OCI-LY7 (cell line): ENCODE data around the gene RNF220. TPM values are rescaled to one million over a fixed set of nuclear protein-coding genes. Genes with fewer than 3 reads are reported as not detected.

Source experiments
- Bru-seq: library from RNA; stranded (reverse); fragments of 400-500 nt; gene quantifications from one replicate; lab custom pipeline; 2021; lab: Mats Ljungman, UMichigan
- BruChase-seq, 2 experiments: library from RNA; stranded (reverse); fragments of 400-500 nt; gene quantifications; one replicate each; lab custom pipeline; 2021; lab: Mats Ljungman, UMichigan
- BruUV-seq: library from RNA; stranded (reverse); fragments of 400-500 nt; replicated peaks from 2 replicates; lab custom pipeline; 2021; lab: Mats Ljungman, UMichigan
- CTCF ChIA-PET: fragments of 300-600 bp; sonication (Branson Sonifier 250); formaldehyde crosslinking; loops from one replicate; lab custom pipeline; 2022; ENCODE audit warnings: antibody characterized with exemption; ENCODE audit not compliant: unreplicated experiment; lab: Charles Lee
- POLR2A ChIA-PET: fragments of 300-600 bp; sonication (Branson Sonifier 250); formaldehyde crosslinking; loops from one replicate; lab custom pipeline; 2022; ENCODE audit warnings: antibody characterized with exemption; lab: Charles Lee
- DNase-seq: peaks from one replicate; pipeline ENCODE4 v3.0.0-alpha.2; 2015; ENCODE audit warnings: low spot score
- H2AFZ ChIP-seq: fragments of 200-600 bp; sonication (generic), shearing (Covaris generic); 2 replicates; pipeline ENCODE4 v1.6.1; 2014; ENCODE audit warnings: mild to moderate bottlenecking, antibody characterized with exemption, low read length, moderate library complexity
- H3K27ac ChIP-seq: fragments of 200-600 bp; sonication (generic); 2 replicates; pipeline ENCODE4 v1.5.1; 2014; ENCODE audit warnings: mixed run types, low read depth, mild to moderate bottlenecking, moderate library complexity, low read length, inconsistent platforms; ENCODE audit not compliant: poor library complexity, severe bottlenecking
- H3K36me3 ChIP-seq: fragments of 200-600 bp; sonication (generic); 2 replicates; pipeline ENCODE4 v1.6.1; 2014; ENCODE audit warnings: mild to moderate bottlenecking, antibody characterized with exemption, low read length, moderate library complexity, mixed read lengths; ENCODE audit not compliant: insufficient read depth
- H3K4me1 ChIP-seq: fragments of 200-600 bp; sonication (generic); 2 replicates; pipeline ENCODE4 v1.5.1; 2014; ENCODE audit warnings: mild to moderate bottlenecking, low read length; ENCODE audit not compliant: insufficient read depth, poor library complexity, severe bottlenecking
- H3K4me2 ChIP-seq: fragments of 200-600 bp; sonication (generic); 2 replicates; pipeline ENCODE4 v1.6.1; 2014; ENCODE audit warnings: mild to moderate bottlenecking, low read length
- H3K4me3 ChIP-seq: fragments of 200-600 bp; sonication (generic); 2 replicates; pipeline ENCODE4 v1.5.1; 2014; ENCODE audit warnings: mild to moderate bottlenecking, low read depth, low read length; ENCODE audit not compliant: poor library complexity, severe bottlenecking
- H3K79me2 ChIP-seq: fragments of 200-600 bp; sonication (generic); 2 replicates; pipeline ENCODE4 v1.6.1; 2016; ENCODE audit warnings: low read depth, mild to moderate bottlenecking, low read length, moderate library complexity, mixed read lengths; ENCODE audit not compliant: insufficient read depth
- H3K9me2 ChIP-seq: fragments of 200-600 bp; sonication (generic); 2 replicates; pipeline ENCODE4 v1.6.1; 2016; ENCODE audit warnings: mild to moderate bottlenecking, low read length, mixed read lengths; ENCODE audit not compliant: insufficient read depth
- H3K9me3 ChIP-seq: fragments of 200-600 bp; sonication (generic); 2 replicates; pipeline ENCODE4 v1.6.1; 2014; ENCODE audit warnings: mild to moderate bottlenecking, mixed run types, low read length, mixed read lengths
- H4K20me1 ChIP-seq: fragments of 200-600 bp; sonication (generic); 2 replicates; pipeline ENCODE4 v1.6.1; 2014; ENCODE audit warnings: mild to moderate bottlenecking, antibody characterized with exemption, low read length, moderate library complexity, mixed read lengths; ENCODE audit not compliant: insufficient read depth
- EZH2phosphoT487 ChIP-seq: fragments of 200-600 bp; sonication (generic); IDR thresholded peaks from 2 replicates; pipeline ENCODE4 v1.6.1; 2018; ENCODE audit warnings: low read depth, borderline replicate concordance, mild to moderate bottlenecking, mixed run types, antibody characterized with exemption, low read length, moderate library complexity, mixed read lengths
- intact Hi-C: fragments of 100-400 bp; cut with micrococcal nuclease; formaldehyde crosslinking; loops from one replicate; pipeline ENCODE4 v1.10.0; 2022; ENCODE audit not compliant: unreplicated experiment
- long read RNA-seq: library from polyadenylated mRNA; stranded (forward); transcript quantifications from one replicate; pipeline ENCODE4 v2.0.0, GENCODE V29; 2022
- total RNA-seq, 2 experiments: library from RNA; depleted of rRNA in 1 of 2; stranded (reverse); fragments of >200 nt in 1 of 2; shearing (Covaris generic) in 1 of 2; gene quantifications; 2 replicates each; pipeline ENCODE4 v1.2.3, GENCODE V29; 2014 to 2022
- TF ChIP-seq, protein P1 (sequence below): fragments of 200-600 bp; sonication (generic); conservative IDR thresholded peaks from 2 replicates; pipeline ENCODE4 v1.5.1; 2014; ENCODE audit warnings: mild to moderate bottlenecking, antibody characterized with exemption, low read length, moderate library complexity, mixed read lengths

The RNF220 gene
- 85.5 and 107 TPM in 2 replicates for total RNA-seq (2014; rRNA removed; shearing (Covaris generic))
- total RNA-seq (2022) = 82.3 and 84.7 TPM in 2 replicates
- Bru-seq, nascent RNA = percentile 41 among the genes with signal in this experiment
- percentile 36 among the genes with signal in this experiment for BruChase-seq, experiment 1, labeled RNA remaining after a 6-hour chase
- BruChase-seq, experiment 2, labeled RNA remaining after a 2-hour chase = percentile 43 among the genes with signal in this experiment
- long read RNA-seq, partial matches to known transcripts = 14 of 83 reads
- long read RNA-seq, other reads (novel, unspliced or antisense) = 67 of 83 reads

GRCh38 chr1:44405031-44405797, at the start of gene RNF220:
TSS of gene RNF220 (plus strand) at chr1:44405255.
- Histone ChIP-seq H3K4me3 (no peak within 1 kb of the TSS), H3K9me3 (no peaks in the 10 kb centered on the region), H3K4me1 (no peaks in the 10 kb centered on the region), H3K79me2 (no peaks in the 10 kb centered on the region), H3K4me2 (no peak within 1 kb of the TSS), H3K9me2 (no peaks in the 10 kb centered on the region), H3K36me3 (no peaks in the 10 kb centered on the region), H2AFZ (no peak within 1 kb of the TSS), H3K27ac (no peak within 1 kb of the TSS), H4K20me1 (no peaks in the 10 kb centered on the region)
- no TSS peak for BruUV-seq
- ChIA-PET POLR2A (no interaction called here), CTCF (no interaction called here)
- no peak for DNase-seq
- intact Hi-C loops = no loop called here
- no peak for TF ChIP-seq EZH2phosphoT487
- TF ChIP-seq, protein P1, sequence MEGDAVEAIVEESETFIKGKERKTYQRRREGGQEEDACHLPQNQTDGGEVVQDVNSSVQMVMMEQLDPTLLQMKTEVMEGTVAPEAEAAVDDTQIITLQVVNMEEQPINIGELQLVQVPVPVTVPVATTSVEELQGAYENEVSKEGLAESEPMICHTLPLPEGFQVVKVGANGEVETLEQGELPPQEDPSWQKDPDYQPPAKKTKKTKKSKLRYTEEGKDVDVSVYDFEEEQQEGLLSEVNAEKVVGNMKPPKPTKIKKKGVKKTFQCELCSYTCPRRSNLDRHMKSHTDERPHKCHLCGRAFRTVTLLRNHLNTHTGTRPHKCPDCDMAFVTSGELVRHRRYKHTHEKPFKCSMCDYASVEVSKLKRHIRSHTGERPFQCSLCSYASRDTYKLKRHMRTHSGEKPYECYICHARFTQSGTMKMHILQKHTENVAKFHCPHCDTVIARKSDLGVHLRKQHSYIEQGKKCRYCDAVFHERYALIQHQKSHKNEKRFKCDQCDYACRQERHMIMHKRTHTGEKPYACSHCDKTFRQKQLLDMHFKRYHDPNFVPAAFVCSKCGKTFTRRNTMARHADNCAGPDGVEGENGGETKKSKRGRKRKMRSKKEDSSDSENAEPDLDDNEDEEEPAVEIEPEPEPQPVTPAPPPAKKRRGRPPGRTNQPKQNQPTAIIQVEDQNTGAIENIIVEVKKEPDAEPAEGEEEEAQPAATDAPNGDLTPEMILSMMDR = no peak

GRCh38 chr1:44355582-44356305, 49.3 kb upstream of the RNF220 start:
- no peaks in the 10 kb centered on the region for H4K20me1 ChIP-seq
- H3K4me1 ChIP-seq = peaks cover 14% of the 10 kb centered on the region
- ChIA-PET CTCF (interaction anchor here (0.8 to 1.1 kb wide), 2 partner anchors 8 to 277 kb away, joined by 3 read pairs; no protein-coding TSS in a partner anchor), POLR2A (interaction anchor here (0.6 to 1.2 kb wide), 4 partner anchors 9 to 948 kb away, joined by 4 to 6 read pairs (median 4); no protein-coding TSS in a partner anchor)
- intact Hi-C loops = no loop called here
- TF ChIP-seq, protein P1 = no peak
- peak overlapping the region; percentile 100 for H2AFZ ChIP-seq
- H3K36me3 ChIP-seq = no peaks in the 10 kb centered on the region
- H3K27ac ChIP-seq = no peak overlapping the region
- H3K79me2 ChIP-seq = peaks cover 14% of the 10 kb centered on the region; the same call in 1 of the 2 replicates
- H3K4me3 ChIP-seq = peak overlapping the region; percentile 34
- no peak for DNase-seq
- H3K9me3 ChIP-seq = no peaks in the 10 kb centered on the region
- BruUV-seq = no TSS peak
- H3K4me2 ChIP-seq = peak overlapping the region; percentile 65
- H3K9me2 ChIP-seq = no peaks in the 10 kb centered on the region
